NB4 (cell line): ENCODE measurements around the gene TCF12.

Source experiments
- POLR2A ChIP-seq: IDR thresholded peaks from 2 replicates; pipeline ENCODE4 v1.6.1; 2011; ENCODE audit warnings: mild to moderate bottlenecking; ENCODE audit not compliant: insufficient read length; ENCODE audit errors: extremely low read depth
- TF ChIP-seq, protein P1 (sequence below): IDR thresholded peaks from one replicate; pipeline ENCODE4 v1.5.1; 2012; ENCODE audit warnings: low read depth, low read length
- TF ChIP-seq, protein P2 (sequence below): IDR thresholded peaks from 2 replicates; pipeline ENCODE4 v1.6.1; 2011; ENCODE audit warnings: low read depth, low read length

DNA sequence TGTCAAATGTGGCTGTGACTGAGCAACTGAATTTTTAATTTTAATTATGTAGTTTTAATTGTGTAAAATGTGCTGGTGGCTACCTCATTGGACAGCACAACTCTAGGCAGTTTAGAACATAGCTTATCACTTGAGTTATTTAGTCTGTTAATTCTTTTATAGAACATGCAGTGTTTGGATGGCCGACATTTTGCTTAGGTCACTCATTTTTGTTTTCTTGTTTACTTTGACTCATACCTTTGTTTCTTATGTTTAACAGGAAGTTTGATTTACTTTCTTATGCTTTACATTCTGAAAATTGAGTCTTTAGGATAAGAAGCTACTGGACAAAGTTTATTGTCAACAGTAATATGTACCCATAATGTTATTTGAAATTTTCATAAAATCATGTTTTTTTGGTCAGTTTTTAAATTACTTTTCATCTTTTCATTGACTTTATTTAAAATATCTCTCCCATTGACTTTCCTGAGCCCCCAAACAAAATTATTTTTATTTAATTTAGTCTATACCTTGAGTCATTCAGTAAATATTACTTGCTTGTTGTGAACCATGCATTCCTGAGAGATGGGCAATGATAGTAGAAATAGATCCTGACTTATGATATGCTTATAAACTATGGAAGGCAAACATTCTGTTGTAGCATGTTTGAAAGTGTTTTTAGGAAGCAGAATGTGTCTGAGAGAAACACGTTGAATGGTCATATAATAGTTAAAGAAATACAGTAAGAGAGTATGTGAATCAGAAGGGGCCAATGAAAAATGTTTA, 60.6 kb downstream of the TCF12 start:
- TF ChIP-seq, protein P1, sequence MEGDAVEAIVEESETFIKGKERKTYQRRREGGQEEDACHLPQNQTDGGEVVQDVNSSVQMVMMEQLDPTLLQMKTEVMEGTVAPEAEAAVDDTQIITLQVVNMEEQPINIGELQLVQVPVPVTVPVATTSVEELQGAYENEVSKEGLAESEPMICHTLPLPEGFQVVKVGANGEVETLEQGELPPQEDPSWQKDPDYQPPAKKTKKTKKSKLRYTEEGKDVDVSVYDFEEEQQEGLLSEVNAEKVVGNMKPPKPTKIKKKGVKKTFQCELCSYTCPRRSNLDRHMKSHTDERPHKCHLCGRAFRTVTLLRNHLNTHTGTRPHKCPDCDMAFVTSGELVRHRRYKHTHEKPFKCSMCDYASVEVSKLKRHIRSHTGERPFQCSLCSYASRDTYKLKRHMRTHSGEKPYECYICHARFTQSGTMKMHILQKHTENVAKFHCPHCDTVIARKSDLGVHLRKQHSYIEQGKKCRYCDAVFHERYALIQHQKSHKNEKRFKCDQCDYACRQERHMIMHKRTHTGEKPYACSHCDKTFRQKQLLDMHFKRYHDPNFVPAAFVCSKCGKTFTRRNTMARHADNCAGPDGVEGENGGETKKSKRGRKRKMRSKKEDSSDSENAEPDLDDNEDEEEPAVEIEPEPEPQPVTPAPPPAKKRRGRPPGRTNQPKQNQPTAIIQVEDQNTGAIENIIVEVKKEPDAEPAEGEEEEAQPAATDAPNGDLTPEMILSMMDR, result no peak
- no peak for TF ChIP-seq POLR2A
- TF ChIP-seq, protein P2, sequence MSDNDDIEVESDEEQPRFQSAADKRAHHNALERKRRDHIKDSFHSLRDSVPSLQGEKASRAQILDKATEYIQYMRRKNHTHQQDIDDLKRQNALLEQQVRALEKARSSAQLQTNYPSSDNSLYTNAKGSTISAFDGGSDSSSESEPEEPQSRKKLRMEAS, result no peak
